Measurements from ENCODE around the gene NELFCD. TPM values are rescaled to one million over a fixed set of nuclear protein-coding genes. Genes with fewer than 3 reads are reported as not detected.

Gene NELFCD
- total RNA-seq, 1 donor from 2014 or later: 85.7 TPM

DNA sequence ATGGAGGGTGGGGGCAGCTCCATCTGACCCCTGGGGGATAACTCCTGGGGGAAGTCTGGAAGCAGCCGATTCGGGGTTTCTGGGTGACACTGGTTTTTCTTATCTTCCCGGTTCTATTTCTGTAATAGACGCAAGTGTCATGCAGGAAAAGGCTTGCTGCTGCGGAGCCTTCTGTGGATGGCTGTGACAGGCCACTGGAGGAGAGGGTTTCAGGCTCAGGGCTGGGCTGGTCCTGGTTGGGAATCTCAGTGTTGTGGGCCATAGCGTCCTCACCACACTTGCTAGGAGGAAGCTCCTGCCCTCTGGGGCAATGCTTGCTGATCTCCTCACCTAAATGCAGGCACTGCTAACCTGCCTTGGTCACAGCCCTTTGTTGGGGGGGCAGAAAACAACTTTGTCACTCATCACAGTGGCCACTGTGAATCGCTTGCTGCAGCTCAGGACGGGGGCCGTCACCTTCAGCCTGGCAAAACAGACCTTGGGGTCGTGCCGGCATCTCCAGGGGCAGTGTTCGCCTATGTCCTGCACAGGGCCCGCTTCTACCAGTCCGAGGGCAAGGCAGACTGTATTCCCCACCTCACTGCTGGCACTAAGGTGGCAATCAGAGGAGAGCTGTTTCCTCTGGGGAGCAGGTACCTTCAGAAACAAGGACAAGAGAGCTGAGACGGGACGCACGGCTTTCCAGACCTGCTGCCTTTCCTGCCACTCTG, 33.8 kb downstream of the NELFCD start:
- no peaks in the 10 kb centered on the region for H3K9me3 ChIP-seq
- peaks cover 19% of the 10 kb centered on the region for H3K4me1 ChIP-seq
- TF ChIP-seq POLR2A (IDR thresholded peaks at IDR 0.05) (no peak), CTCF (IDR thresholded peaks at IDR 0.05) (no peak), POLR2AphosphoS5 (IDR thresholded peaks at IDR 0.05; ENCODE audit: insufficient read depth in 1 of 2, low read depth in 1 of 2) (no peak)
- H3K4me3 ChIP-seq: no peak overlapping the region
- DNase-seq (ENCODE audit: extremely low spot score in 2 of 2): no peak
- H3K36me3 ChIP-seq: no peaks in the 10 kb centered on the region
- H3K27me3 ChIP-seq: no peaks in the 10 kb centered on the region
- no peak overlapping the region for H3K27ac ChIP-seq
- intact Hi-C loops (cut with DNase I): no loop called here

DNA sequence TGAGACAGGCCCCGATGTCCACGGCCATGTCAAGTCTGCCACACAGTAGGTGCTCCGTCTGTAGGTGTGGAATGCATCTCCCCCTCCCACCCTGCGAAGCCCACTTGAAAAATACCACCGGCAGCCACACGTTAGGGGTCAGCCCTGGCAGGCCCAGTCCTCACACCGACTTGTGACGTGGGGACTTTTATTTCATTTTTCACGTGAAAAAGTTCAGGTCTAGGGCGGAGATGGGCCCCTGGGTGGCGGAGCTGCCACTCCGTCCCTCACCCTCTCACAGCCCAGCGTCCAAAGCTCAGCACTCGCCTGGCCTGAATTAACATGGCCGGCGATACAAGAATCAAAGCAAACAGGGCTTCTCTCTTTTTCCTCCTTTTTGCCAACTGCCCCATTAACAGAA, 34.4 kb downstream of the NELFCD start:
- intact Hi-C loops (cut with DNase I): no loop called here
- H3K4me3 ChIP-seq: no peak overlapping the region
- no peaks in the 10 kb centered on the region for H3K27me3 ChIP-seq

GRCh38 chr20:59015812-59016711, 35.0 kb downstream of the NELFCD start:
- no peak overlapping the region for H3K27ac ChIP-seq
- no peak for TF ChIP-seq POLR2AphosphoS5 (IDR thresholded peaks at IDR 0.05; ENCODE audit: insufficient read depth in 1 of 2, low read depth in 1 of 2)
- TF ChIP-seq CTCF (IDR thresholded peaks at IDR 0.05): no peak
- TF ChIP-seq POLR2A (IDR thresholded peaks at IDR 0.05): no peak
- peaks cover 8% of the 10 kb centered on the region for H3K4me1 ChIP-seq
- intact Hi-C loops (cut with DNase I): no loop called here
- no peaks in the 10 kb centered on the region for H3K36me3 ChIP-seq
- no peaks in the 10 kb centered on the region for H3K9me3 ChIP-seq
- no peak overlapping the region for H3K4me3 ChIP-seq
- no peak for DNase-seq (ENCODE audit: extremely low spot score in 2 of 2)
- no peaks in the 10 kb centered on the region for H3K27me3 ChIP-seq

More for the DNA sequence above, 34.4 kb downstream of the NELFCD start:
- DNase-seq (ENCODE audit: extremely low spot score in 2 of 2): no peak
- H3K27ac ChIP-seq: no peak overlapping the region
- H3K9me3 ChIP-seq: no peaks in the 10 kb centered on the region
- peaks cover 14% of the 10 kb centered on the region for H3K4me1 ChIP-seq
- no peaks in the 10 kb centered on the region for H3K36me3 ChIP-seq
- TF ChIP-seq CTCF (IDR thresholded peaks at IDR 0.05): no peak
- no peak for TF ChIP-seq POLR2AphosphoS5 (IDR thresholded peaks at IDR 0.05; ENCODE audit: insufficient read depth in 1 of 2, low read depth in 1 of 2)
- no peak for TF ChIP-seq POLR2A (IDR thresholded peaks at IDR 0.05)

DNA sequence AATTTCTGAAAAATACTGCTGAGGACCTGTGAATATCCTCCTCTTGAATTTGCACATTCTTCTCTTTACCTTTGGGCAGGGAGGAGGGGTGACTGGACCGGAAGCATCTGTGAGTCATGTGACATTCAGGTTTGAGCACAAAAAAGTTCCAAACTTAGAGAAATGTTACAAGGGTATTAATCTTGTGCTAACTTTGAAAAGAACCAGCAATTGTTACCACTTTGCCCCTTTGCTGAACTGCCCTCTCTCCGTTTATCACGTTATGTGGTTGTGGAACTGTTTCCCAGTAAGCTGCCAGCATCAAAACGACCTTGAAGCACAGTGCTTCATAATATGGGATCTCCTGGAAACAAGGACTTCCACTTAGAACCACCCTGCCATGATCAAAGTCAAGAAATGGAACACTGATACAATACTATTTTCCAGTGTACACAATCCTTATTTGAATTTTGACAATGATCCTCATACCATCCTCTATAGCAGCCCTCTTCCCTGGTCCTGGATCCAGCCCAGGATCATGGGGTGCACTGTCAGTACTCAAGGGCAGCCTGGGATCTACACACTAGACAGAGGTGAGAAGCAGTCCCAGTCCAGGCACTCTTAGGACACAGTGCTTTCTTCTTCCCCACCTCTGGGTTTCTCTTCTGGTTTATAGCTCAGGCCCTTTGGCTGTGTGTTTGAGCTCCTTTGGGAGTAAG, 35.9 kb downstream of the NELFCD start:
- TF ChIP-seq POLR2A (IDR thresholded peaks at IDR 0.05) (no peak), CTCF (IDR thresholded peaks at IDR 0.05) (no peak), POLR2AphosphoS5 (IDR thresholded peaks at IDR 0.05; ENCODE audit: insufficient read depth in 1 of 2, low read depth in 1 of 2) (no peak)
- Histone ChIP-seq H3K27me3 (no peaks in the 10 kb centered on the region), H3K27ac (no peak overlapping the region), H3K9me3 (no peaks in the 10 kb centered on the region), H3K36me3 (no peaks in the 10 kb centered on the region), H3K4me3 (no peak overlapping the region), H3K4me1 (no peaks in the 10 kb centered on the region)
- peak in 1 of 2 donors; percentile 27 for DNase-seq (ENCODE audit: extremely low spot score in 2 of 2)
- intact Hi-C loops (cut with DNase I): no loop called here
